GM19324 (cell line): ENCODE results near the gene IL20RB.
"Not testable (repeated sequence)": the region's sequence is repeated elsewhere in the genome, so short reads cannot be mapped to it uniquely, and the experiment has no call there.

Experiments used
- ATAC-seq: cut with Tn5 transposase; IDR thresholded peaks from one replicate; pipeline ENCODE4 v1.9.1; 2021; ENCODE audit warnings: mild to moderate bottlenecking, moderate library complexity; ENCODE audit not compliant: unreplicated experiment, low FRiP score

Gene IL20RB

DNA sequence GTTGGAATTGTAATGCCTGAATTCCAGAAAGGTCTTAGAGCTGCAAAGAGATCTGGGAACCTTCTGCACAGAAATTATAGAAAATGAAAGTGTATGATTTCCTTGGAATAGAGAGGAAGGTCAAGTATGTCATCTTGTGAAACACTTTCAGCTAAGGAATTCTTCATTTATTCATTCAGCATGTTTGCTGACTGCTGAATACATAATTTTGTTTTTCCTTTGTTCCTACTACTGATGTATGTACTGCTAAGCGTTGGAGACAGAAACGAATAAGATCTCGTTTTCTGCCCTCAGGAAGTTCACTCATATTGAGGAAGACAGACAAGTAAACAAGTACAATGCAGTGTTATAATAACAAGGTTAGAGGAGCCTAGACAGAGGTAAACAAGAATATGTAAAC lies 14.3 kb upstream of the IL20RB start:
- ATAC-seq, result no peak

DNA sequence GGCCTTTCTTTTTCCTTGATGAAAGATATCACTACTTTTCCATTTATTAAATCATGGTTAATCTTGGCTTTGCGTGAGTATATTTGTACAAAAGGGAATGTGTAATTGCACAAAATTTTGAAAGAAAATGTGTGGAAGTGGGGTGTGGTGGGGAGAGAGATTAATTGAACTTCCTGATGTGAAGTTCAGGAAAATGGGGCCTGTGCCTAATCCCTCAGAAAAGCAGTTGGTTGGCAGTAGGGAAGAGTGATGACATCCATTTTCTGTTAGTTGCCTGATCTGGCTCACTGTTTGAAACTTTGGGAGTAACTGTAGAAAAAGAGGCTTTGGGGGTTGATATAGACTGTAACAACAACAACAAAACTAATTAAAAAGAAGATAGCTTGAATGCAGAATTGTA lies 10.8 kb upstream of the IL20RB start:
- no peak for ATAC-seq

DNA sequence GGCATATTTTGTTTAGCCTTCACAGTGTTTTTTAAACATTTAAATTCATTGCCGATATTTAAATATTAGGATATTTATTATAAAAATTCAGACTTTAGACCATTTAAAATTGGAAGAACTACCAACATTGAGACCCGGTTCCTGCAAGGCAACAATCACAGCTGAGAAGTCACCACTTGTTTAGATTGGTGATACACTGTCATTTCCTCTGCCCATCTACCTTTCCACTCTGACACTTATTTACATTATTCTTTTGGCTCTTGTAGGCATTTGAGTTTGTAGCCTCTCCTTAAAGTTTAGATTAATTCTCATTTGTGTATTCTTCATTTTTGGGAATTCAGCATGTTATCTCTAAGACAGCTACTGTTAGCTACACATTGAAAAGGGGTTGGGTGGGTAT lies 10.3 kb upstream of the IL20RB start:
- no peak for ATAC-seq

DNA sequence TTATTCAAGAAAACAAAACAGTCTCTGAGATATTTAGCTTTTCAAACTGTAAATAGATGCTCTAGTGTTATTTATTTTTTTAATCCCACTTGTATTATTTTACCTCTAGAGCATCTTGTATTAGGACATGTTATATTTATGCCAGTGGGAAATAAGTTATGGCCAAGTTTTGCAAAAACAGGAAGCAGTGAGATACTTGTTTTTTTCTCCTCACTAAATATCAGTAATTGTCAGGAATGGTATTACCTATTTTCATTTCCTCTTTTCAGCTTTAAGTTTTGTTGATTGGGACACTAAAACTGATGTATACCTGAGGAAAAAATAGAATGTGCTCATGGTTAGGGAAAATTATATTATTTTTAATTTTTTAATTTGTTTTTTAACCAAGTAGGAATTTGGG lies 8.6 kb upstream of the IL20RB start:
- ATAC-seq, result no peak

DNA sequence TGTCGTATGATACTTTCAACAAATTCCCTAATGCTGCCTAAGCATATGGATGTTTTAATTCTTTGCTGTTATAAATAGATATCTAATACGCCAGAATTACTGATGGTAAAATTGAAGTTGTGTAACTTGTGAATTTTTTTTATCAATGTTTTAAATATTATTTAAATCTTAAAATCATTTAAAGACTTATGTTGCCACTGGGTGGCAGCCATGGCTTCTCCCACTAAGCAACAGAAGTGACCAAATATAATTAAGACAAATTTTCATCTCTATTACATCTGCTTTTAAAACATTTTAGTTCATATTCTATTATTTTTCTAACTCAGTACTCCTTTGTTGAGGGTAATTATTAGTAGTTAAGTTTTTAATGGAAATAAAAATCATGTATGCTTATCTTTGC lies 8.1 kb upstream of the IL20RB start:
- no peak for ATAC-seq

DNA sequence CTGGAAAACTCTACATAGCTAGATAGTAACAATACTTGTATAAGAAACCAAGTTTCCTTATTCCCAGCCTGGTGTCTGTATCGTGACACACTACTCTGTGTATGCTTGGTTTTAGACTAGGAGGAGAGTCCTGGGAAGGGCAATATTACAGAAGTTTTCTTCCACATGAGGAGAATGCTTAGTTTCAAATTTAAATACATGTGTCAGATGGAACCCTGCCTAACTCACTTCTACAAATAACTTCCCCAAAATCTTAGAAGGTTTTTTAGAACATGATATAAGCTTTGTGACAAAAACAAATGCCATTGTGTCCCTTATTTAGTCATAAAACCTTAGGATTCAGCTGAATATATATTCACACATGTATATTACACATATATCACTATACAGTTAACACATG lies 7.2 kb upstream of the IL20RB start:
- ATAC-seq, result no peak

DNA sequence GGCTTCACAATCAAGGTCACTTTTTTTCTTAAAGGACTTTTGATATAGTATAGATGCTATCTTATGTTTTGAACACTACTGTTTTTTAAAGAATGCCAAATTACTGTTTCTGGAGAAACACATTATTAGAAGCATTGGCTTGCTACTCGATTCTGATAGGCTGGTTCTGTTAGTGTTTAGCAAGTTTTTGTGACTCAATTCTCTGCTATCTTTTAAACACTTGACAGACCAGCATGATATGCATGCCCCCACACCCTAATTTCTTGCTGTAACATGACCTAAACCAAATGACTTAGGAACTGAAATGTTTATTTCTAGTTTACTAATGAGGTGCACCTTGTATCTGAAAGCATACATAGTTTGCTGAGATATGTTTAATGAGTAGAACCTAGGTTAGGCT lies 5.5 kb upstream of the IL20RB start:
- ATAC-seq, result no peak

DNA sequence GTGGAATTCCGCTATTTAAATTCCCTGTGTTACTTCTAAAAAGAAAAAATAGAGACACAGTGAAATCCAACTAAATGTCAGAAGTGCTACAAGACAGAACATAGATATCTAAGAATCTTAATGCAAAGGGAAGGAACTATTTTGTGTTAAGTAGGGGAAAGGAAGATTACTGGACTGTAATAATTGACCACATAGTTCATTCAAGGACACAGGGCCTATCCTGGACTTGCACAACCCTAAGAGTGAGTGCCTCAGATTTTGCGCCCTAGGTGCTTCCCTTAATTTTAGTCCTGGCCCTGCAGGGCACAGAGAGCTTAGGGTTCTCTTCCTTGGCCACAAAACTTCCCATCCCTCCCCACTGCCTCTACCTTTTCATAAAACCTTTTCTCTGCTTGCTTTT lies 3.5 kb upstream of the IL20RB start:
- ATAC-seq, result no peak

DNA sequence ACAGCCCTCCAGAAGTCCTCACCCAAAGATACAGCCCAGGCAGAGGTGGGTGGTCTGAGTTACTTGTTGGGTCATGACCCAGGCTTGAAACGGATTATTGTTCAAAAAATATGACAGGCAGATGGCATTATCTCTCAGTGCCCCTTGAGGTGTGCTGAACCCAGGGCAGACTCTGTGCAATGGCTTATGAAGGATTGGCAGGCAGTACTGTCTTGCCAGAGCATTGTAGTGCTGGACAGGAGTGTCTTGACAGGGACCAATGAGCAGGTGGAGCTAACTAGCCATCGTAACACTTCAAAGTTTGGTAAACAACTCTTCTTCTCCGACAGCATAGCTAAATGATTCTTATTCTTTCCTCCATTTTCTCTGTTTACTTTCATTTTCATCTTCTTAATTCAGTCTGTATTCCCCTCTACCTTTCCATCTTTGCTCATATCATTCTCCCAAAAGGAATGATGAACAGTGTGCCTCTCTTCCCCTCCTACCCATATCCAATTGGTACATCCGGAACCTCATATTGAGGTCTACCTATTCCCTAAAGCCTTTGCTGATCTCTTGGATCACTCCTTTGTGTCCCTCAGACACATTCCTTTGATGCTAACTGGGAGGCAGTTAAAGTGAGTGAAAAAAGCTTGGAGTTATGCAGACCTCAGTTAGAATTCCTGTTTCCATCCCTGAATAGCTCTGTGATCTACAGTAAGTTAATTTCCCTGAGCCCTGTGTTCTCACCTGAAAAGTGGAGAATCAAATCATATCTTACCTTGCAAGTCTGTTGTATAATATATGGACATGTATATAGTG lies 2.6 kb upstream of the IL20RB start:
- ATAC-seq, result no peak

DNA sequence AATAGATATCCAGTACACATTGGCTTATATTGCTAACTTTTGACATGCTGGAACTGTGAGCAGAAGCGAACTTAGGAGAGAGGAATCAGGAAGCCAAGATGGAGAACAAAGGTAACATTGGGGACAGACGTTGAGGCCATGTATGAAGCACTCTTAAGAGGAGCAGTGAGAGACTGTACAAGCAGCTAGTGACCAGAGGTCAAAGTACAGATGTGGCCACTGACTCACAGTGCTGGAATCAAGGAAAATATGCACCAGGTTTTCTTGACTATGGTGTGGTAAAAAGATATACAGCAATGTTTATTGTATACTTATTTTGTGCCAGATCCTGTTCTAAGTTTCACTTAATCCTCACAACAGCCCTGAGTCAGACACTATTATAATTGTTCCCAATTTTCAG lies 2.0 kb upstream of the IL20RB start:
- no peak for ATAC-seq

DNA sequence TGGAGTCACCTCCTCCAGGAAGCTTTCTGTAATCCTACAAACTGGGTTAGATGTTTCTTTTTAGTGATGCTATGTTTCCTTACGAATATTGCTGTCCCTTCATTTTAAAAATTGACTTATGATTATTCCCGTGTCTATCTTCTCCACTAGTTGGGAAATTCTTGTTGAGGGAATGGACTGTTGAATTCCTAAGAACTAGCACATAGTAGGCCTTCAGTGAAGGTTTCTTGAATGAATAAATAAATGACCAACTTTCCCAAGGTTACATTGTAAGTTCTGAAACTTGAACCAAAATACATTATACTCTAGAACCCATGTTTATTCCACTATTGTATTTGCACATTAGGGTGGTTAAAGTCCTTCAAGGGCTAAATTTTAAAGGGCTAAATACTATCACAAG lies 812 bp upstream of the IL20RB start:
- no peak for ATAC-seq

DNA sequence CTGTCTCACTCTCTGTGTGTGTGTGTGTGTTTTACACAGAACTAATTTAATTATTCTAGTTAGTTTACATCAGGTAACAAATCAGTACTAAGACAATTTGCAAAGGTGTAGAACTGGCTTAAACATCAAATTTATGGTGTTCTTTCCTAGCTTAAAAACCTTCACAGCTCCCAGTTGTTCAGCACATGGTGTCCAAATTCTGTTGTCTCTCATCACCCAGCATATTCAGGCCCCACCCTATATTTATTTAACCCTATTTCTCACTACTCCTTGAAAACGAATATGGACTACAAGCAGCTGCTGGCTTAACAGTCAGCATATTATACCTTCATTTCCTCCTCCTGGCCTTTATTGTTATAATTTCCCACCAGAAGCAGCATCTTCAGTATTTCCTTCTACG lies 1.2 kb downstream of the IL20RB start:
- no peak for ATAC-seq

DNA sequence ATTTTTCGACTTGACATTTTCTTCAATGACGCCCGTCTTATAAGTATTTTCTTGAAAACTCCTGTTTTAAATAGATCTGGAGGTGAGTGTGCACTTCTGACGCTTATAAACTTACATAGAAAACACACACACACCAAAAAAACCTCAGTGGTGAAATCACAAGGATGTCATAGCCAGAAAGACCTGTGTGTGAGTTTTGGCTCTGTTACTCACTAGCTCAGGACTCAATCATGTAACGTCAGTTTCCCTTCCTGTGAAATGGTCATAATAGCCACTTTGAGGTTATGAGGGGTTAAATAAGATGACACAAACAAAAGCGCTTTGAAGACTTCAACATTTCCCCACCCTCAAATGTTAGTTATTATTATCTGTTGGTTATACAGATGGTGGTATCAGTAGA lies 1.8 kb downstream of the IL20RB start:
- no peak for ATAC-seq

DNA sequence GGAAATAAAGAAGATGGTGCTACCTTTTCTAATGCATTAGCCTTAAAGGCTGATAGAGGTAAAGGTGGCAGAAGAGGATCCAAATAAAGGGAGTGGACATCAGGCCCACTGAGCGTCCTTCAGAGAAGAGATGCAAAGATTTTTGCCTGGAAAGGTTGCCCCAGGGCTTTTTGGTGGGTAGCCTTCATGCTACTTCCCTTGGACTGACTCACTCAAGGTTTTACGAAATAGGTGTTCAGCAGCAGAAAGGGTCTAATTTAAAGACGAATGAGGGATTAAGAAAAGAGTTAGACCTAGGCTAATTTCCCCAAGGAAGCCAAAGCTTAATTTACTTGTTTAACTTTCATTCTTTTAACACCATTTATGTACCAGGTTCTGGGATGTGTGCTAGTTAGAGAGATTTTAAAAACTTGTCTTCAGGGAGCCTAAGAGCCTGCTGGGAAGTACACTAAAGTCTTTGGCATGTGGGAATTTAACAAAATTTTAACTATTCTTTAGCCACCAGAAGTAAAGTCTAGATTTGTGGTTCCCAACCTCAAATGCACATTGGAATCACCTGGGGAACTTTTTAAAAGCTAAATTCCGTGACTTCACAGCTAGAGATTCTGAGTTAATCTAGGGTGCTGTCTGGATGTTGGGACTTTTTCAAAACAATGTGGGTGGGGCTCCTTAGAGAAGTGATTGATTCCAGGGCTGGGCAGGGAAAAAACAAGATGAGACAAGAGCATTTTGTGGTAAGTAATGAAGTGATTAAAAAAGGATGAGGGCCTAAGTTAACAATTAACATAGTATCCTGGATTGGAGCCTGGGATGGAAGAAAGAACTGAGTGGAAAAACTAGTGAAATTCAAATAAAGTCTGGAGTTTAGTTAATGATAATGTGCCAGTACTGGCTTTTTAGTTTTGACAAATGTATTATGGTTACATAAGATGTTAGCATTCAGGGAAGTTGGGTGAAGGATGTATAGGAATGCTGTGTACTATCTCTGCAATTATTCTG lies 3.4 kb downstream of the IL20RB start:
- no peak for ATAC-seq

DNA sequence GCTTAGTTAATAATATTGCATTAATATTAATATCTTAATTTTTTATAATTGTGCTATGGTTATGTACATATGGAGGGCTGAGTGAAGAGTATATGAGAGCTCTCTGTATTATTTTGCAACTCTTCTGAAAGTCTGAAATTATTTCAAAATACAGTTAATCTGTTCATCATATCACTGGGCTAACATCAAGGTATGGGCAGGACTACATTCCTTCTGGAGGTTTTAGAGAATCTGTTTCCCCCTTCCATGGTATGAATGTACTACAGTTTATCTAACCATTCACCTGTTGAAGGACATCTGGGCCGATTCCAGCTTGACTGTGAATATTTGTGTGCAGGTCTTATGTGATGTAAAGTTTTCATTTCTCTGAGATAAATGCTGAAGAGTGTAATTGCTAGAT lies 5.1 kb downstream of the IL20RB start:
- no peak for ATAC-seq

DNA sequence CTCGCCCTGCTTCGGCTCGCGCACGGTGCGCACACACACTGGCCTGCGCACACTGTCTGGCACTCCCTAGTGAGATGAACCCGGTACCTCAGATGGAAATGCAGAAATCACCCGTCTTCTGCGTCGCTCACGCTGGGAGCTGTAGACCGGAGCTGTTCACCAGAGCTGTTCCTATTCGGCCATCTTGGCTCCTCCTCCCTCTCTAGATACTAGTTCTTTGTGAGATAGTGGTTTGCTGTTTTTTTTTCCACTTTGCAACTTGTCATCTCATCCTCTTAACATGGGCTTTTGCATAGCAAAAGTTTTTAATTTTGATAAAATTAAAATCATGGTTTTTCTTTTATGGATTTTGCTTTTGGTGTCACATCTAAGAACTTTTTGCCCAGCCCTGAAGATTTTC lies 11.8 kb downstream of the IL20RB start:
- not testable (repeated sequence) for ATAC-seq

DNA sequence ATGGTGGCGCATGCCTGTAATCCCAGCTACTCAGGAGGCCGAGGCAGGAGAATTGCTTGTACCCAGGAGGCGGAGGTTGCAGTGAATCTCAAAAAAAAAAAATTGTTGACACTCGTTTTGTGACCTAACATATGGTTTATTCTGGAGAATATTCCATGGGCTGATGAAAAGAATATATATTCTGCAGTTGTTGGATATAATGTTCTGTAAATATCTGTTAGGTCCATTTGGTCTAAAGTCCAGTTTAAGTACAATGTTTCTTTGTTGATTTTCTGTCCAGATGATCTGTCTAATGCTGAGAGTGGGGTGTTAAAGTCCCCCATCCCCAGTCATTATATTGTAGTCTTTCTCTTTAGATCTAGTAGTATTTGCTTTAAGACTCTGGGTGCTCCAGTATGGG lies 15.6 kb downstream of the IL20RB start:
- no peak for ATAC-seq

DNA sequence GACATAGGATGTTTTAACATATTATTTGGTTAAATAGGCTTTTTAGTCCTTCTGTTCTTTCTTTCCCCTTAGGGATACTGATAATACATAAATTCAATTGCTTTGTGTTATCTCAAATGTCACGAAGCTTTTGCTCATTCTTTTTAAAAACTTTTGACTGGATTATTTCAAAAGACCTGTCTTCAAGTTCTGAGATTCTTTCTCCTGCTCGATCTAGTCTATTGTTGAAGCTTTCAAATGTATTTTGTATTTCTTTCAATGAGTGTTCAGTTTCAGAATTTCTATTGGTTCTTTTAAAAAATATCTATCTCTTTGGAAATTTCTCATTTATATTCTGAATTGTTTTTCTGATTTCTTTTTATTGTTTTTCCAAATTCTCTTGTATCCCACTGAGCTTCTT lies 16.9 kb downstream of the IL20RB start:
- no peak for ATAC-seq

DNA sequence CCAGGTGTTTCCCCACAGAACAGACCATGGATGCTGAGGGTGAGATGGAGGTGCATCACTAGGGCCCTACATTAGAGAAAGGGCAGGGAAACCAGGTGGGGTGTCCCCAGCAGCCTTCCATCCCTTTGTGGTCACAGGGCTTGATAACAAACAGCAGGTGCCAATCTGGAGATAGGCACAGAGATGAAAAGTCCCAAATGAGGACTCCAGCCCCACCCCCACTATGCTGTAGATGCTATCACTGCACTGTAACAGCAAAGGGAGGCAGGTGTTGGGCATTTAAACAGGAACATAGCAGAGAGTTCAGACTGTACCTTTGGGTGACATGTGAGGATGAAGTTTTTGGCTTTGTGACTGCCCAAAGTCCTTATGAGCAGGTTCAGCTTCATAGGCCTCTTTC lies 21.4 kb downstream of the IL20RB start:
- ATAC-seq, result no peak

DNA sequence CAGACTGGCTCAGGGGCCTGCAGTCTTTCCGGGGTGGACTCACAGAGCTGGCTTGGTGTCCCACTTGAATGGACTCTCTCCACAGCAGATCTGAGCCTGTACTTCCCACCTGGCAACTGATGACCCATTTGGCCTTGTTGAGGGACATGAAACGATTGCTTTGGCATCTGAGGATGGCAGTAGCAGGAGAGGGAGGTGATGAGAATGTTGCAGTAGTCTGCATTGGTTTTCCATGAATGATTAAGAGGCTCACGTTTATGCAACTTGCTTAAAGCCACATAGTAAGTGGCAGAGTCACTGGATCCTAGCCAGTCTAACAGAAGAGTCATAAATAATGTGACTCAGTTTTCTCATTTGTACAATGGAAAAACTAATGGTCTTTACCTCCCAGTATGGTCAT lies 21.9 kb downstream of the IL20RB start:
- no peak for ATAC-seq

DNA sequence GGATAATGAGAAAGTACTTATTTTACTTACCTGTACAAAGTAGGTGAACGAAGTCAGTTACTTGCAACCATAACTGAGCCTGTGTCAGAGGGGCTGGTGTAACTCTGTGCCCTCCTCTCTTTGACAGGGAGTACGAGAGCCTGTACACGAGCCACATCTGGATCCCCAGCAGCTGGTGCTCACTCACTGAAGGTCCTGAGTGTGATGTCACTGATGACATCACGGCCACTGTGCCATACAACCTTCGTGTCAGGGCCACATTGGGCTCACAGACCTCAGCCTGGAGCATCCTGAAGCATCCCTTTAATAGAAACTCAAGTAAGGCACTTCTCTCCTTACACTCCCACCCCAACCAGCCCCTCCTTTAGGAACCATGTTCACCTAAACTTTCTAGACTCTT lies 24.2 kb downstream of the IL20RB start:
- no peak for ATAC-seq
